ENCODE measurements around the gene BMP10.

The BMP10 gene

GRCh38 chr2:68861330-68861729 is 9.9 kb downstream of the BMP10 start:
- DNase-seq (ENCODE audit: low read depth): no peak
- no peak for TF ChIP-seq CTCF (conservative IDR thresholded peaks at IDR 0.05; ENCODE audit: low read depth, low read length)
- no peak overlapping the region for H3K4me3 ChIP-seq (ENCODE audit: low read length)

- no peak overlapping the region for H3K4me3 ChIP-seq (ENCODE audit: low read length)
Observed at GRCh38 chr2:68860111-68860510, 11.1 kb downstream of the BMP10 start.

GRCh38 chr2:68857855-68858456 is 13.2 kb downstream of the BMP10 start:
- no peak for TF ChIP-seq CTCF (conservative IDR thresholded peaks at IDR 0.05; ENCODE audit: low read depth, low read length)

More at GRCh38 chr2:68860111-68860510, 11.1 kb downstream of the BMP10 start:
- DNase-seq (ENCODE audit: low read depth): no peak
- no peak for TF ChIP-seq CTCF (conservative IDR thresholded peaks at IDR 0.05; ENCODE audit: low read depth, low read length)

GRCh38 chr2:68857202-68857845 is 13.9 kb downstream of the BMP10 start:
- no peak for TF ChIP-seq CTCF (conservative IDR thresholded peaks at IDR 0.05; ENCODE audit: low read depth, low read length)
- no peak for DNase-seq (ENCODE audit: low read depth)
- no peak overlapping the region for H3K4me3 ChIP-seq (ENCODE audit: low read length)

More at GRCh38 chr2:68857855-68858456, 13.2 kb downstream of the BMP10 start:
- DNase-seq (ENCODE audit: low read depth): no peak
- no peak overlapping the region for H3K4me3 ChIP-seq (ENCODE audit: low read length)

- no peak overlapping the region for H3K4me3 ChIP-seq (ENCODE audit: low read length)
- no peak for TF ChIP-seq CTCF (conservative IDR thresholded peaks at IDR 0.05; ENCODE audit: low read depth, low read length)
- DNase-seq (ENCODE audit: low read depth): no peak
Observed at GRCh38 chr2:68855550-68855949, 15.6 kb downstream of the BMP10 start.

- no peak overlapping the region for H3K4me3 ChIP-seq (ENCODE audit: low read length)
- DNase-seq (ENCODE audit: low read depth): no peak
Observed at GRCh38 chr2:68854476-68854875, 16.7 kb downstream of the BMP10 start.

More at GRCh38 chr2:68854476-68854875, 16.7 kb downstream of the BMP10 start:
- TF ChIP-seq CTCF (conservative IDR thresholded peaks at IDR 0.05; ENCODE audit: low read depth, low read length): no peak

All from retinal pigment epithelial cell (primary cell).